Endothelial cell of hepatic sinusoid (primary cell): ENCODE measurements around the gene MED15.
"Not testable (repeated sequence)": the region's sequence is repeated elsewhere in the genome, so short reads cannot be mapped to it uniquely, and the experiment has no call there.

Experiments used
- in situ Hi-C: cut with HindIII; loops from 2 replicates; pipeline ENCODE4 v1.10.0; 2017; ENCODE audit warnings: low sequenced_read_pairs

Gene MED15

DNA sequence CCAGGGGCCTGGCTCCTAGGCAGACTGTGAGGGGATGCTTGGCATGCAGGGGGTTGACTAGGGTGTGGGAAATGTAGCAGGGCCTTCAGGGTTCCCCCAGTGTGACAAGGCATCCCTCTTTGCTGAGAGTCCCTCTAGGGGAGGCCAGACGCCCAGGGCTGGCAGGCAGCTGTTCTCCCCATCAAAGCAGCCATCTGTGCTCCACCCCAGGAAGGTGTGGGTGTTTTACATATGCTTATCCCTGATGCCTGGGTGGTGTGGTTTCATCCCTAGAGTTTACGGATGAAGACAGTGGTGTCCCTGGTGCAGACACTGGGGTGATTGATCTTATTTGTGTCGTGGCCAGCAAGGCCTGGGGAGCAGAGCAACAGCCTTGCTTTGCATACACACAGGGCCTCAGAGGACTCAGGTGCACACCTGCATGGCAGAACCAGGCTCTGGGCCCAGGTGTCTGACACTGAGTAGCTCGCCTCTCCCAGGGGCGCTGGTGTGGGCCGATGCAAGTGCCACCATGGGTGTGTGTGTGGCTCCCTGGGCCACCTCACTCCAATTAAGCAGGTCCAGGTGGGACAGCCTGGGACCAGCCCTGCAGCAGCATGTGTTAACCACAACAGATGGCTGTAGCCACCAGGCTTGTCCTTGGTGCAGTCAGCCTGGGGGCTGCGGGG lies 74.2 kb downstream of the MED15 start:
- in situ Hi-C loops, result no loop called here

DNA sequence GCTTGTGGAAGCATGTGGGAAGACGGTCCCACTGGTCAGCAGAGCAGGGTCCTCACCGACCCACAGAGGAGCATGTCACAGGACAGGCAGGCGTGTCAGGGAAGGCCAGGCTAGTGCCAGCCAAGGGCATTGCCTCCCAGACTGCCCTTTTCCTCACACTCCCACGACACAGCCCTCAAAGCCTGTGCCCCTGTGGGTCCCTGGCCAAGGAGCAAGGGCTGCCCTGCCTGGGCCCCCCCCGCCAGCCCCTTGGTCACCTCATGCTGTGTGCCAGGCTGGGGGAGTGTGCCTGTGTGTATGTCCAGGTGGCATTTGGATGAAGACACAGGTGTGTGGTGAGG lies 74.7 kb downstream of the MED15 start:
- in situ Hi-C loops, result no loop called here

DNA sequence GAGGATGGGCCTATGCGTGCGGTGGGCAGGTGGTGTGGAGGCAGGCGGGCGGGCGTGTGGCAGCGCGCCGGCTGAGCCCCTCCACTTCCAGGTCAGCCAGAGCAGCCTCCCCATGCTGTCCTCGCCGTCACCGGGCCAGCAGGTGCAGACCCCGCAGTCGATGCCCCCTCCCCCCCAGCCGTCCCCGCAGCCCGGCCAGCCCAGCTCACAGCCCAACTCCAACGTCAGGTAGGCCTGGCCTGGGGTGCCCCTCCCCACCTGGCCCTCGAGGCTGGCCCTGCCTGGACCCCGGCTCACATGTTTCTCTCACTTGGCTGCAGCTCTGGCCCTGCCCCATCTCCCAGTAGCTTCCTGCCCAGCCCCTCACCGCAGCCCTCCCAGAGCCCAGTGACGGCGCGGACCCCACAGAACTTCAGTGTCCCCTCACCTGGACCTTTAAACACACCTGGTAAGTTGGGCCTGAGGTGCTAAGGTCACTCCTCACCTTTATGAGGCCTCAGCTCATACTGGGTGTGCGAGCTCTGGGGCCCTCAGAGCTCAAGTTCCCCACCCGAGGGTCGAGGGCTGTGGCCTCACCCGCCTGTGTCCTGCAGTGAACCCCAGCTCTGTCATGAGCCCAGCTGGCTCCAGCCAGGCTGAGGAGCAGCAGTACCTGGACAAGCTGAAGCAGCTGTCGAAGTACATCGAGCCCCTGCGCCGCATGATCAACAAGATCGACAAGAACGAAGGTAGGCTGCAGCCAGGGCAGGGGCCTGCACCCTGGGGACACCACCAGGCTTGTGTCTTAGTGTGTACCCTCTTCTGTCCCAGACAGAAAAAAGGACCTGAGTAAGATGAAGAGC lies 75.3 kb downstream of the MED15 start:
- in situ Hi-C loops, result no loop called here

DNA sequence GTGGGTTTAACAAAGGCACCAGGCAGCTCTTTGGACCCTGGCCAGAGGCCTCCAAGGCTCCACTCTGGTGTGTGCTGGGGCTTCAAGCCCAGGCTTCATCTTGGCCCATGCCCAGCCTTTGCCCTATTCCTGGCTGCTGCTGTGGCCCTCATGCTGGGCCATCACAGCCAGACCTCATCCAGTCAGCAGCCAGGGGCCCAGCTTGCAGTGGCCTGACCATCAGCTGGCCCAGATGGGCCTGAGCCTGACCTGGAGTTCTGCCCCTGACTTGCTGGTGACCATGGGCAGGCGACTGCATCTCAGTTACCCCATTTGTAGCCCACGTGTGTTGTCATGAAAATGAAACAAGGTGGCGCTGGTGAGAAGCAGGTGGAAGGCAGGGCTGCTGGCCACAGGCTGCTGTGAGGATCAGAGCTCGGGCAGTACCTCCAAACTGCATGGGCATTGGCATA lies 76.1 kb downstream of the MED15 start:
- in situ Hi-C loops, result no loop called here

DNA sequence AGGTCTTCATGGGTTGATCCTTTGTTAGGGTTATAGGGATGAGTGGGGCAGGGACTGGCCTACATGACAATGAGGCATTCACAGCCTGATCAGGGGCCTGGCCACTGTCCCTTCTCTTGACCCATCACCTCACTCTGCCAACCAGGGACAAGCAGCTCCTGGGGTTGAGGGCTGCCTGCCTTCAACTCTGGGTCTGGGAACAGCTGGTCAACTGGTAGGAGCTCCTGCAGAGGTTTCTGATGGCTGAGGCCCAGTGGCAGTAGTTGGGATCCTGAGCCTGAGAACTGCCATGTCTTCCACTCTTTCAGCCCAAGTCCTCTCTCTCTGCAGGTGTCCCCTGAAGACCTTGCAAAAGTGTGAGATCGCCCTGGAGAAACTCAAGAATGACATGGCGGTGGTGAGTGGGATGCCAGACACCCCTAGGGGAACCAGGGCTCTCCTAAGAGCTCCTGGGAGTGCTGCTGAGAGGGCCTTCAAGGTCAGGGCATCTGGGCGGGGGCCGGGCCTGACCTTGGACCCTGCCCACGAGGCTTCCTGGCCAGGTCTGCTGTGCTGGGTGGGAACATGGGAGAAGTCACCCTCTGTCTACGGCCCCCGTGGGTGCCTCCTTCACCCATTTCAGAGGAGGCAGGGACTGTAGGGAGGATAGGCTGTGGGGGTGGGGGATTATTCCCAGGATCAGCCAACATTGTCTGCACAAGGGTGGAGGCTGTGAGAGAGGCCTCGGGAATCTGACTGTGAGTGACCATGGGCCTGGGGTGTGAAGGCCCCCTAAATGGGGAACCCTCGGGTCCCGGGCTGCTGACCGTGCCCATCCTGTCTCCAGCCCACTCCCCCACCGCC lies 76.8 kb downstream of the MED15 start:
- in situ Hi-C loops, result no loop called here

DNA sequence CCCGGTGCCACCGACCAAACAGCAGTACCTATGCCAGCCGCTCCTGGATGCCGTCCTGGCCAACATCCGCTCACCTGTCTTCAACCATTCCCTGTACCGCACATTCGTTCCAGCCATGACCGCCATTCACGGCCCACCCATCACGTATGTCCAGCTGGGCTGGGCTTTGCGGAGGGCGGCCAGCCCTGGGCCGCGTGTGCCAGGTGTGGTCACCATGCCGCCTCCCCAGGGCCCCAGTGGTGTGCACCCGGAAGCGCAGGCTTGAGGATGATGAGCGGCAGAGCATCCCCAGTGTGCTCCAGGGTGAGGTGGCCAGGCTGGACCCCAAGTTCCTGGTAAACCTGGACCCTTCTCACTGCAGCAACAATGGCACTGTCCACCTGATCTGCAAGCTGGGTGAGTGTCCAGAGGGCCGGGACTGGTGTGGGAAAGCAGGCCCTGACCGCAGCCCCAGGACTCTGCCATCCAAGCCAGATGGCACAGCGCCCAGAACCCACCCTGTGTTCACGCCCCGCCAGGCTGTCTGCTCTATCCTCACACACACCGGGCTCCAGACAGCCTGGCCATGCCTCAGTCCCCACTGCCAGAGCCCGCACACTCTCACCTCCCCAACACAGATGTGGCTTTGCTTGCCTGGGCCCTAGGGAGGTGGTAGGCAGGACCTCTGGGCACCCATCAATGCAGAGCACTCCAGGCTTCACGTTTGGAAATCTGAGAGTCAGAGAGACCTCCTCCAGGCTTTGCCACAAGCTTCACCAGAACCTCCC lies 77.6 kb downstream of the MED15 start:
- in situ Hi-C loops, result no loop called here

DNA sequence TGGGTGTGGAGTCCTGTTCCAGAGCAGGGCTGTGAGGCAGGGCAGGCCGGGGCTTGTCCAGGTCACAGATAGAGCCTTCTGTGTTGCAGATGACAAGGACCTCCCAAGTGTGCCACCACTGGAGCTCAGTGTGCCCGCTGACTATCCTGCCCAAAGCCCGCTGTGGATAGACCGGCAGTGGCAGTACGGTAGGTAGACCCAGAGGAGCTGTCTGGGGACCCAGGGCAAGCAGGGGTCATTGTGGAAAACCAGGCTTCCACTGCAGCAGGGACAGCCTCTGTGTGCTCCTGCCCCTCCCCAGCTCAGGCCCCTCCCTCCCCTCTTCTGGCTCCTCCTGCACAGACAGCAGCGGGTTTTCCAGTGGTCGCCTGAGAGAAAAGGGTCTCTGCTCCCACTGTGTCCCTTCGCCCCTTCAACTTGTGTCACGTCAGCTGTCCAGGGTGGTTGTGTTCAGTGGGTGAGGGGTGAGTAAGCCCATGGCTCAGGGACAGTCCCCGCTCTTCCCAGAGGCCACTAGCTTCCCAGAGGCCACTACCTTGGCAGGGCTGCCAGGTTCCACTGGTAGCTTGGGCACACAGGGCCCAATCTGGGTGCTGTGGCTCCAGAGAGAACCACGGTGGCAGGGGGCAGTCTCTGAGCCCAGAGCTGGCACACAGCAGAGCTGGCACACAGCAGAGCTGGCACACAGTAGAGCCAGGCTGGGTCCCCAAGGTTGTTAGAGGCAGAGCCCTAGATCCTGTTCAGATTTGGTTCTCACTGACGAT lies 78.4 kb downstream of the MED15 start:
- in situ Hi-C loops, result no loop called here

DNA sequence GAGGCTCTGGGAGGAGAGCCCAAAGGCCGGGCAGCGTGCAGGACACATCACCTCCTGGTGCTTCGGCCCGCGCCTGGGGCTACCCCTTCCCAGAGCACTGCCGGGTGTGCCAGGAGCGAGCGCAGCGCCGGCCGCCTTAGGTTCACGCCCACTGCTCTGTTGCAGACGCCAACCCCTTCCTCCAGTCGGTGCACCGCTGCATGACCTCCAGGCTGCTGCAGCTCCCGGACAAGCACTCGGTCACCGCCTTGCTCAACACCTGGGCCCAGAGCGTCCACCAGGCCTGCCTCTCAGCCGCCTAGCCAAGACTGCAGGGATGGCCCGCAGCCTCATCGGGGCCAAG lies 79.0 kb downstream of the MED15 start:
- in situ Hi-C loops, result no loop called here

DNA sequence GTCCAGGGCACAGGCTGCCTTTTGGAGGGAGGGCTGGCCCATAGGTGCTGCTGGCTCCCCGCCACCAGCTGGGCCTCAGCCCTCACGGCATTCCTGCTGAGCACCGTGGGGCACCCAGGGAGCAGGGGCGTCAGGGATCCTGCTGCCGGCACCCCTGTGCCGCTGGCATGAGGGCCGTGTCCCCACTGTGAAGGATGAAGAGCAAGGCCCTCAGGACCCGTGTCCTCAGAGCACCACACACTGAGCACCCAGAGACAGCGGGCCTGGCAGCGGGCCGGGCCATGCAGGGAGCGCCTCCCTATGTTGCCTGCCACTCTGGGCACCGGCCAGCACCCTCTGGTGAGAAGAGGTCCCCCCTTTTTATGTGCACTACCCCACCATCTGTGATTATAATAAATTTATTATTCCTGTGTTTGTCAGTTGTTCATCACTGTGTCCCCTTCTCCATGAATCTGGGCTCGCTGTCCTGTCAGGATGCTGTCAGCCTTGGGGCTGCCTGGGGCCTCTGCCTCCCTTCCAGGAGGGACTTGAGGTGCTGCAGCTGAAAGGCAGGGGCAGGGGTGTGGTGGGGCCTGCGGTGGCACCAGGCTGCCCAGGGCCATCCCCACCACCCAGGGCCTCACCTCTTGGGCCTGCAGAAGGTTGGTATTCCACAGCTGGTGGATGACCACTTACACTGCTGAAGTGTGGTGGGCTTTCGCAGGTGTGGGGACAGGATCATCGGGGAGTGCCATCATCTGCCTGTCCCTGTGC lies 80.0 kb downstream of the MED15 start:
- in situ Hi-C loops, result no loop called here

DNA sequence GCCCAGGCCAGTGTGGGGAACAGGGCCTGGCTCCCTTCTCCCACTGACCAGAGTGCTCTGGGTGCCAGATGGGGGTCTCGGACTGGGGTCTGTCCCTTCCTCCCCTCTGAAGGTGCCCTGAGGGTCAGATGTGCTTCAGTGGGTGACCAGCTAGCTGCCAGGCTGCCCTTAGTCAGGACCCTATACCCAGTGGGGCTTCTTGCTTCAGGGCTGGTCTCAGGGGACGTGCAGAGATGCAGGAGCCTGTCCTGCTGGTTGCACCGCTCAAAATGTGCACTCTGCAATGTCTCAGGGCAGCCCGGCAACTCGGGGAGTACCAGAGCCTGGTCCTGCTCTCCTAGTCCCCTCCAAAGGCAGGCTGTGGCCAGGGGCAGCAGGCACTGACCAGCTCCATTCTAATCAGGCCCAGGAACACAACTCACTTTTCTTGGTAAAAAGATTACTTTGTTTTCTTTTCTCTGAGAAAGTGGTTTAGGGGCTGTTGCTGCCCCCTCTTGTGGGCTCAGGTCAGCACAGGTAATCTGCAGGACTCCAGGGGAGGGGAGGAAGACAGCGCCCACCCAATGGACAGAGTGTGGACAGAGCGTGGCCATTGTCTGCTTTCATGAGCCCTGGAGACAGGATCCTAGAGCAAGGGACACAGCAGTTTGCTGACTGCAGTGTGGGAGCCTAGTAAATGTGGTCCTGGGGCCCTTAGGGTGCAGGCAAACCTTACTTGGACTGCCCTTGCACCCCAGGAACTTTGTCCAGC lies 80.9 kb downstream of the MED15 start:
- in situ Hi-C loops, result no loop called here

DNA sequence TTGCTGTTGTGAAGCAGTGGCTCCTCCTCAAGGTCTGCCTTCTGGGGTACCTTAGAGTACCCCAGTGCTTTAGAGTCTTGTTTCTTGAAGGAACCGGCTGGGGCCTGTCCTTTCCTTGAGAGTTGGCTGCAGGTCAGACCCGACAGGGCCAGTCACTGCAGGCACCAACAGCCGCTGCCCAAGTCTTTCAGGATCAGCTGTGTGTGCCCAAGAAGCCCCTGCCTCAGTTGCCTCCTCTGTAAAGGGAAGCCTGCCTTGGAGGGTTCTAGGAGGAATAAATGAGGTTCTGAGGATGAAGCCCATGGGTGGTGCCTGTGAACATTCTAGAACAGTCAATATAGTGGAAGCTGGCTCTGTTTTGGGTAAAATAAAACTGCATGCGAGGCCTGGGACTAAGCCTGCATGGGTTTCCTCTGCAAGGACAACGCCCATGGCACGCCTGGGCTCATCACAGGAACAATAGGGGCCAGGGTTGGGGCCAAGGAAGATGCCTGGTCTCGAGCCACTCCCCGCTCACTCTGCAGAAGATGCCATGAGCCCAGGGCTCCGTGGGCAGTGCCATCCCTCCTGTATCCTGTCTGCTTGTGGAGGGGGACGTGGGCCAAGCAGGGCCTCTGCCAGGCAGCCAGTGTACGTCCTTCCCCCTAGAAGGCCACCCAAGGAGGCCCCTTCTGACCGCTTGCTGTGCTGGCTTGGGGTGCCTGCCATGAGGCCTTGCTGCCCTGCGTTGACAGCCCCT lies 81.6 kb downstream of the MED15 start:
- in situ Hi-C loops, result no loop called here

DNA sequence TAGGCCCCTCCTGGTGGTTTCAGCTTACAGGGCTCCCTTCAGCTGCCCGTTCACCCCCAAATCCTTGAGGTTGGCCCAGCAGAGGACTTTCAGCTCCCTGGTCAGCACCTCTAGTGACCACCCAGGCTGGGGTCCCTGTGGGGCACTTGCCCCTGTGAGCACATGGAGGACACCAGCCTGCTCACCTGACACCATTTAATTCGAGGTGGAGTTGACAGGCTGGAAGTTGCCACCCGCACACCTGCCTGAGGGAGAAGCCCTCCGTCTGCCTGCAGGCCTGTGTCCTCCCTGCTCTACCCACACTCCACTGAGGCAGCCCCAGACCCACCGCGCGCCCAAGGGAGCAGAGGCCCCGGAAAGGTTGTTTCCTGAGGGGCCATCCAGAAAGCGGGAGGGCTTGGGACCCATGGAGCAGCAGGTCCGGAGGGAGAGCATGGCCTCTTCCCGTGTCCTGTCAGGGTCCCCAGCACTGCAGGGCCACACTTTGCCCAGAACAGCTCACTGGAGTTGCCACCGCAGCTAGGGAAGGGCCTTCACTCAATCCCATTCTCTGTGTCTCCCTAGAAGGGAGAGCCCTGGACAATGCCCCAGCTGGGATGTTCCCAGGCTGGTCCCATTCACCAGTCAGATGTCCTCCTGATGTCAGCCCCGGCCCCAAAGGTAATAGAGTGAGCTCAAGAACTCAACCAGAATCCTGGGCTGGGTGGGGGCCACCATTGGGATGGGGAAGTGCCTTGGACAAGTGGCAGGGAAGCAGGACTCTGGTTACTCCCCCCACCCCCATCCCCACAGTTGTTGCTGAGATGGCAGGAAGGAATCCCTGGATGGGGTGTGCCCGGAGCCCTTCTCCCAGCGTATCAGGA lies 82.4 kb downstream of the MED15 start:
- in situ Hi-C loops, result no loop called here

DNA sequence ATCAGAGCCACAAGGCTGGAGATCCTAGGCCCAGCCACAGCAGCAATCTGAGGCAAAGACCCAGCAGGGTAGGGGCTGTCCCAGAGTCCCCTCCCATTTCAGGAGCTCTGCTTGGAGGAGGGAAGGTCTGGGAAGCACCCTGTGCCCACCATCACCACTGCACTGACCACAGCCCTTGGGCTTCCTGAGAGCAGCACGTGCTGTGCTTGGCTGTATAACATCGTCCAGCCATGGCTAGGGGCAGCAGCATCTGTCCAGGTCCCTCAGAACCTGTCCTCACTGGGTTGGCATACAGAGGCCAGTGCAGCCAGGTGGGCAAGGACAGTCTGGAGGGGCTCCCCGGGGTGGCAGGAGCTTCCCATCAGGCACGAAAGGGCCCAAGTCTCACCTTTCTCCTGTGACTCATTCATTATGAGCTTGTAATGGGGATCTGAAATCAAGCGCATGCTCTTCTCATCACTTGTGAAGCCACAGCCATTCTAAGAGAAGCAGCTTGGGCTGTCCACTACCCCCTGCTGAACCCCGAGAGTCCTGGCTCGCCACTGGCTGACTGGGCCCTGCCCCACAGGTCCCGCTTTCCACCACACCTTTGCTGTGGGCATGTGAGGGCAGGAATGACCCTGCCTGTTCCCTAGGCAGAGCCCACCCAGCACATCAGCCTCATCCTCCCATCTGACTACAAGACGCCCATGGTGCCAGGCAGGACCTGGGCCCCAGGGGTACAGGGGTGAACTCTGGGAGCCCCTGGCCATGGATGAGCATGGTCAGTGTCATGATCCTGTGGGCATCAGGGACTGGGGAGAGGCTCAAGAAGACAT lies 83.3 kb downstream of the MED15 start:
- in situ Hi-C loops, result no loop called here

DNA sequence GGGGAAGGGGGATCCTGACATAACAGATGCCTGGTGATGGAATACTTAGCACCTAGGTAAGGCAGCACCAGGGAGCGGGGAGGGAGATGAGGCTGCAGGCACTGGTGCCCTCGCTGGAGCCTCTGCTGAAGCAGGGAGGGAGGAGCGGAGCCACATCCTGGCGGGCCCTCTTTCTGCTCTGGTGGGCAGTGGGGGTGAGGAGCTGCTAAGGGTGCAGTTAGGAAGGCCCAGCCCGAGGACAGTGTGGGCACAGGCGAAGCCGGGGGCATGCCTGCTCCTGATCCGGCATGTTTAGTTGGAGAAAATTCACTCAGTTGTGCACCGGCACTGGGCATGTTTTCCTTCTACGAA lies 83.9 kb downstream of the MED15 start:
- in situ Hi-C loops, result no loop called here

DNA sequence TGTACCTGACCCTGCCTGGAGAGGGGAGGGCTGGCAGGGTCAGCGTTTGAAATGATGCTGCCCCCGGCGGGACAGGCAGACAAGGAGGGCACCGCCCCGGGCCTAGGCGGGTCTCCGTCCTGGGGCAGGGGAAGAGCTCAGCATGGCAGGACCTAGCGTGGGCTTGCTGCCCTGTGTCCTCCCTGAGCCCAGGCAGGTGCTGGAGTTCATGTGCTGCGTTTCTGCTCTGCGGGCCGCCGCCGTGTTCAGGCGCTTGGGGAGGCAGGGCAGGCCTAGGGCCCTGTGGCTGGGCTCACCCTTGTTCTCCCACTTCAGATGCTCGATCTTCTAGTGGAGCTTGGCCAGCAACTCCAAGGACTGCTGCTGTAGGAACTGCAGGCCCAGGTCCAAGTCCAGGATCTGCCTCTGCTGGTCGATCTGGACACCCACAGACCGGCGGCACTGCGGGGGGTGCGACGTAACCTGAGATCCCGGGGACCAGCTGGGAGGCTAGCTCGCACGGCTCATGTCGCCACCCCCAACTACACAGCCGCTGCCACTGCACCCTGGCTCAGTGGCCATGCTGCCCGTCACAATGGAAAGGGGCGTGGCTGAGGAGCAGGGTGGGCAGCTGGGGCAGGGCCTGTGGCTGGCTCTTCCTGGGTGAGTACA lies 84.4 kb downstream of the MED15 start:
- in situ Hi-C loops, result no loop called here

DNA sequence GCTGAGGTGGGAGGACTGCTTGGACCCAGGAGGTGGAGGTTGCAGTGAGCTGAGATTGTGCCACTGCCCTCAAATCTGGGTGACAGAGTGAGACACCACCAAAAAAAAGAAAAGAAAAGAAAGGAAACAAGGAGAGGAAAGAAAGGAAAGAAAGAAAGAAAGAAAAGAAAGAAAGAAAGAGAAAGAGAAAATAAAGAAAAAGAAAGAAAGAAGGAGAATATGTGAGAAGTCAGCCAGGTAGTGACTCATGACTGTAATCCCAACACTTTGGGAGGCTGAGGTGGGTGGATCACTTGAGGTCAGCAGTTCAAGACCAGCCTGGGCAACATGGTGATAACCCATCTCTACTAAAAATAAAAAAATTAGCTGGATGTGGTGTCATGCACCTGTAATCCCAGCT lies 86.6 kb downstream of the MED15 start:
- in situ Hi-C loops, result not testable (repeated sequence)
